ENCODE data around the gene FAM98B.

DNA sequence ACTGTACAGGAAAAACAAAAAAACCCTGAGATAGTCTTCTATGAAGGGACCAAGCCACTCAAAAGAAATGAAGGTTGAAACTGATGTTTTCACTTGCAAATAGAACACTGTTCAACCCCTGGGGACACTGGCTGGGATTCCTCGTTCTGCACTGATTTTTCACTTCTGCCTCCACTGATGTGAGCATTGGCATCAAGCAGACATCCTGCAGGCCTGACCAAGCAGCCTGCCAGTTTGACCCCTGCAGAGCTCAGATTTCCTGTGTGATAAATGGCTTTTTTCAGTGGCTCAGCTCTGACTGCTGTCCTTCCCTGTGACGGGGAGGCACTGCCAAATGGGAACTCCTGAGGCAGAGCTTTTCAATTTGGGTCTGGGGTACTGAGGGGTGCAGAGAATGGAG, 60.7 kb downstream of the FAM98B start:
- TF ChIP-seq CTCF (IDR thresholded peaks at IDR 0.05) = no peak
- no peak for TF ChIP-seq POLR2A (IDR thresholded peaks at IDR 0.05)

Measured in body of pancreas (tissue), 4 donors.